LNCaP clone FGC (cell line): Measurements from ENCODE around the gene CDYL2.

Source experiments
- DNase-seq: peaks from one replicate; pipeline ENCODE4 v3.0.0-alpha.2; 2011; ENCODE audit warnings: low read depth
- H3K4me3 ChIP-seq: 2 replicates; pipeline ENCODE4 v1.5.1; 2011; ENCODE audit warnings: mild to moderate bottlenecking, low read depth, low read length, control low read depth
- TF ChIP-seq, protein P1 (sequence below): IDR thresholded peaks from 2 replicates; pipeline ENCODE4 v1.5.1; 2012; ENCODE audit warnings: mild to moderate bottlenecking; ENCODE audit not compliant: control insufficient read depth, insufficient read depth; ENCODE audit errors: extremely low read depth

CDYL2 gene

DNA sequence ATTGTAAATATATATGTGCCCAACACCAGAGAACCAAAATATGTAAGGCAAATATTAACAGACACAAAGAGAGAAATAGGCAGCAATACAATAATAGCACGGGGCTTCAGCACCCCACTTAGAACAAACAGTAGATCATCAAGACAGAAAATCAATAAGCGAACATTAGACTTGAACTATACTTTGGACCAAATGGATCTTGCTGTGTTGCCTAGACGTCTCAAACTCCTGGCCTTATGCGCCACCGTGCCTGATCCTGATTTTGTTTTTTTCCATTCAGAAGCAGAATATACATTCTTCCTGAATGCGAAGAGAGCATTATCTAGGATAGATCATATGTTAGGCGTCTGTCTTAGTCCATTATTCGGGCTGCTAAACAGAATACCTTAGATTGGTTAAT, 41.9 kb upstream of the CDYL2 start:
- no peak for DNase-seq
- TF ChIP-seq, protein P1, sequence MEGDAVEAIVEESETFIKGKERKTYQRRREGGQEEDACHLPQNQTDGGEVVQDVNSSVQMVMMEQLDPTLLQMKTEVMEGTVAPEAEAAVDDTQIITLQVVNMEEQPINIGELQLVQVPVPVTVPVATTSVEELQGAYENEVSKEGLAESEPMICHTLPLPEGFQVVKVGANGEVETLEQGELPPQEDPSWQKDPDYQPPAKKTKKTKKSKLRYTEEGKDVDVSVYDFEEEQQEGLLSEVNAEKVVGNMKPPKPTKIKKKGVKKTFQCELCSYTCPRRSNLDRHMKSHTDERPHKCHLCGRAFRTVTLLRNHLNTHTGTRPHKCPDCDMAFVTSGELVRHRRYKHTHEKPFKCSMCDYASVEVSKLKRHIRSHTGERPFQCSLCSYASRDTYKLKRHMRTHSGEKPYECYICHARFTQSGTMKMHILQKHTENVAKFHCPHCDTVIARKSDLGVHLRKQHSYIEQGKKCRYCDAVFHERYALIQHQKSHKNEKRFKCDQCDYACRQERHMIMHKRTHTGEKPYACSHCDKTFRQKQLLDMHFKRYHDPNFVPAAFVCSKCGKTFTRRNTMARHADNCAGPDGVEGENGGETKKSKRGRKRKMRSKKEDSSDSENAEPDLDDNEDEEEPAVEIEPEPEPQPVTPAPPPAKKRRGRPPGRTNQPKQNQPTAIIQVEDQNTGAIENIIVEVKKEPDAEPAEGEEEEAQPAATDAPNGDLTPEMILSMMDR, result no peak
- no peak overlapping the region for H3K4me3 ChIP-seq

DNA sequence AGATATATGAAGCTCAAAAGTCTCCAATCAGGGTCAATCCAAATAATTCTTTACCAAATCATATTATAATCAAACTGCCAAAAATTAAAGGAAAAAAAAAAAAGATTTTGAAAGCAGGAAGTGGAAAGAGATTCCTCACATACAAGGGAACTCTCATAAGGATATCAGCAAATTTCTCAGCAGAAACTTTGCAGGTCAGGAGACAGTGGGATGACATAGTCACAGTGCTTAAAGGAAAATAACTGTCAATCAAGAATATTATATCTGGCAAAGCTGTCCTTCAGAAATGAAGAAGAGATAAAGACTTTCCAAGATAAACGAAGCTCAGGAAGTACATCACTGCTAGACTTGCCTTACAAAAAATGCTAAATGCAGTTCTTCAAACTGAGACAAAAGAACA, 40.0 kb upstream of the CDYL2 start:
- H3K4me3 ChIP-seq, result no peak overlapping the region
- no peak for DNase-seq

DNA sequence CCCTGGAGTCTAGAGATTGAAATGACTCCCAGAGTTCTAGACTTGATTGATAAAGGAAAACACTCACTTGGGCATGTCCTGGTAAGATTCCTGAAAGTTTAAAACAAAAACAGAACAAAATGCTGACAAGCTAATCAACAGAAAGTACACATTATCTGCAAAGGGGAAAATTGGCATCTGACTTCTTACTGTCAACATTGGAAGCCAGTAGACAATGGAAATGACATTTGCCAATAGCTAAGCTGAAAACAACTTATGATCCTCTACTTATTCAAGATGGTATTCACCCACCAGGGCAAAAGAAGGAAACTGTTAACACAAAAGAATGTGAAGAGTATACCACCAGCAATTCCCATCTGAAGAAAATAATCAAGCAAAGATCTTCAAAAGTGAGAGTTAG, 36.8 kb upstream of the CDYL2 start:
- no peak for DNase-seq
- TF ChIP-seq, protein P1, result no peak

More for the DNA sequence above, 40.0 kb upstream of the CDYL2 start:
- TF ChIP-seq, protein P1, result no peak

DNA sequence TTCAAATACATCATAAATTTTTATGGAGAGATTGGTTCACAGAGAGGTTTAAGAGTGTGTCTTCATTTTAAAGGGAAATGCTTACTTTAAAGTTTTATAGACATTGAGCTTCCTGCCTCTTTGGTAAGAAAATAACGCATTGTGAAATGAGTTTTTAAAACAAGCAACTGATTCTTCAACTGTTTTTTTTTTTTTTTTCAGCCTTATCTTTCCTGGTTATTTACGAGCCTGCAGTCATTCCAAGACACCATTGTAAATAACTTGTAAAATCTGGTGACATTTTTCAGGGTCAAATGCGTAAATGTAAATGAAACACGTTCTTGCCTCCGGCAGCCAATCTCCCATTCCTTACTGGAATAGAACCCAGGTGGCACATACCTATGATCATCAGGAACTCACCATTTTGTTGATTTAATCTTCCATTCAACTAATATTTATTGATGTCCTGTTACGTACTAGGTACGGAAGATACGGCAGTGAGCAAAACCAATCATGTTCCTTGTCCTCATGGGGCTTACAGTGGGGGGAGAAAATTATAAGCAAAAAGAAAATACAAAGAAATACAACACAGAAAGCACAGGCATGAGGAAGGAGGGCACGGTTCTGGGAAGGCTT, 33.2 kb upstream of the CDYL2 start:
- H3K4me3 ChIP-seq, result no peak overlapping the region
- TF ChIP-seq, protein P1, result no peak

More for the DNA sequence above, 36.8 kb upstream of the CDYL2 start:
- H3K4me3 ChIP-seq, result no peak overlapping the region

DNA sequence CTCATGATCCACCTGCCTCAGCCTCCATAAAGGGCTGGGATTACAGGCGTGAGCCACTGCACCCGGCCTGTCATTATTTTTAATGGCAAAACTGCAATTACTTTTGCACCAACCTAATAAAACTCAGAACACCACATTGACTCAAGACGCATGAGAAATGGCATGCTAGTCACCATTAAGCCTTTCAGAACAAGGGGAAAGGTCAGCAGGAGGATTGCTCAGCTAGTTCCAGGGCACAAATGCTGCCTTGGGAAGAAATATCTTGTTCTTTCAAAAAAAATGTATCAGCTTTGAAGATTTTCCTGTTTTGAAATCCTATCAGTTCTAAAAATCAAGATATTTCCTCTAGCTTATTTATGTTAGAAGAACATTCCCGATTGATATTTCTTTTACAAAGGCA, 32.4 kb upstream of the CDYL2 start:
- no peak overlapping the region for H3K4me3 ChIP-seq
- TF ChIP-seq, protein P1, result no peak
- DNase-seq, result peak; percentile 50

More for the DNA sequence above, 33.2 kb upstream of the CDYL2 start:
- peak; percentile 99 for DNase-seq

DNA sequence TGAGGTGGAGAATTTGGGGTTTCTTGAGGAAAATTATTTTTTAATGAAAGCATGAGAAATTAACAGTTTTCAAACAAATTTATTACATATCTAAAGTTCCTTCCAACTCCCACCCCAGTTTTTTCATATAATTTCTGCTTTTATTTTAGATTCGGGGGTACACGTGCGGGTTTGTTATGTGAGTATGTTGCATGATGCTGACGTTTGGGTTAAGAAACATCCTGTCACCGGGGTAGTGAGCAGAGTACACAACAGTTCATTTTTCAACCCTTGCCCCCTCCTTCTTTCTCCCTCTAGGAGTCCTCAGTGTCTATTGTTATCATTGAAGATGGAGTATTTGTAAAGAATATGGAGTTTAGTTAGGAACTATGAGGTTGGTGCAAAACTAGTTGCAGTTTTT, 31.8 kb upstream of the CDYL2 start:
- no peak overlapping the region for H3K4me3 ChIP-seq
- no peak for DNase-seq
- TF ChIP-seq, protein P1, result no peak

DNA sequence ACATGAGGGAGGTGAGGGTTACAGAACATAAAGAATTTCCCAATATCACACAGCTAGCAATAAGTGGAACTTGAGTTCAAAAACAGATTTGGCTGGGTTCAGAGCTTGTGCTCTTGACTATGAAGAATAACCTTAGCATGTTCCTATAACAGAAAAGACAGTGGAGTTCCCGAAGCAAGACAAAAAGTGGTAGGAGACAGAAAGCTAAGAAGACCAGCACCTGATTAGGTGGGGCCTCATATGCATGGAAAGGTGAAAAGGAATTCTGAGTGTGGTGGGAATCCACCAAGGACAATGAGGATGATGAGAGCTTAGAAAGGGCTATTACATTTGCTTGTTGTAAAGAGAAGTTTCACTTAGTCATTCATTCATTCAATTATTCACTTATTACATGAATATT, 26.6 kb upstream of the CDYL2 start:
- TF ChIP-seq, protein P1, result no peak
- DNase-seq, result no peak
- no peak overlapping the region for H3K4me3 ChIP-seq
